HuH-7.5 (cell line): Measurements from ENCODE around the gene MATN1.
A peak's percentile ranks its signal among the peaks of the same experiment; 100 is the strongest.

Experiments used
- DNase-seq: peaks from one replicate; pipeline ENCODE4 v3.0.0; 2011; ENCODE audit warnings: low spot score

Gene MATN1

DNA sequence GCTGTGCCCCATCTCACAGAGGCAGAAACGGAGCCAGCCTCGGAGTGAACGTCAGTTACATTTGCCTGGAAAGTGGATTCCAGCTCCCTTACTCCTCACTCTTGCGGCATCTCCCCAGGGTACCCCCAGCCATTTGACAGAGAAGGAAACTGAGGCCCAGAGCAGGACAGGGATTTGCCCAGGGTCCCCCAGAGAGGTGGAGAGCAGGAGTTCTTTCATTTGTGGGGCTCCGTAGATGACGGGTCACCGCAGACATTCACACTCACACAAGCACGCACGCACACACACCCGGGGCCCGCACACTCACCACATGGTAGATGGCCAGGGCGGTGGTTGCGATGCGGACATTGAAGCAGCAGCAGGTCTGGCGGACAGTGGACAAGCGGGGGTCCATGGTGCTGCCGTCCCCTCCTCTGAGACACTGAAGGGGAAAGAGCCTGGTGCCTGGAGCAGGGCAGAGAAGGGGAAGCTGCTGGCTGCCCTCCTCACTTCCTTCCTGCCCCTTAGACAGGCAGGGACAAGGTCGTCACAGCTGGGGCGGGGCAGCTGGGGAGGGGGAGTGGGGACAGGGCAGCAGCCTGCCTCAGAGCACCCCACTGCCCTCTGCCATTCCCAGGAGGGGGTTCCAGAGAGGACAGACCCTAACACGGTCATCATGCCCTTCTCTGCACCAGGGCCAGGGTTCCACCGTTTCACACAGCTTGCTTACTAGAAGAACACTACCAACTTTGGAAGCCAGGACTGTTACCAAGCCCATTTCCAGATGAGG is 34.2 kb upstream of the MATN1 start, which contains the start of gene LAPTM5:
TSS of gene LAPTM5 (minus strand) at position 423 of the 769 bp plus-strand sequence. CDS start at position 394, 29 bp downstream.
- DNase-seq = no peak

DNA sequence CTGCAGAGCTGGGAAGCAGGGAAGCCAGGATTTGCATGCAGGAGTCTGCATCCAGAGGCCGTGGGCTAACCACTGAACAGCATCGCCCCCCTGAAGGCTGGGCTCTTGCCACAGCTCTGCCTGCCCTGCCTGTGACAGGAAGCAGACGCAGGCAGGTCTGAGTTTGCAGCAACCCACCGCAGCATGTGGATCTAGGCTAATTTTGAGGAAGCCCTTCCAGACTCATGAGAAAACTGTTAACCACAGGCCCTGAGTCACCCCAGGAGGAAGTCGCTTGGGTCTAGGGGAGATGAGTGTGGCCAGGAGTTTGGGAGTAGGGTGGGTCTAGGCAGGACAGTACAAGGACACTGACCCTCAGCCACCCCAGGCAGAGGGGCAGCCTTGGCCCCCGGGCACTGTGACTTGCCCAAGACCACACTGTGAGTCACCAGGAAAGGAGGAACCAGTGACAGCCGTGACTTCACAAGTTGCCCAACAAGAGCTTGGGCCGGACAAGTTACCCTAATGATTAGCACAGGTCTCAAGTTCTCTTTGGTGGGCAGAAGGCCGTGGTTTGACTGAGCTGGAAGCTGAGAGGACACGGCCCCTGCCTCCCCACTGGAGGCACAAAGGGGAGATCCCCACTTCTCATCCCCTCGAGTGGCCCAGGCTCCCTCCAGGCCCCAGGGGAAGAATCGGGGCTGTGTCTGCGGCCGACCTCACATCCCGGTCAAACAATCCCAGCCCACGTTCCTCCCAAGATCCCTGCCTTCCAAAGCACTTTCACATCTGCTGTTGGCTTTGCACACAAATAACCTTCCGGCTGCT is 33.4 kb upstream of the MATN1 start:
- no peak for DNase-seq

GRCh38 chr1:30756206-30756544 is 32.8 kb upstream of the MATN1 start:
- DNase-seq = no peak

DNA sequence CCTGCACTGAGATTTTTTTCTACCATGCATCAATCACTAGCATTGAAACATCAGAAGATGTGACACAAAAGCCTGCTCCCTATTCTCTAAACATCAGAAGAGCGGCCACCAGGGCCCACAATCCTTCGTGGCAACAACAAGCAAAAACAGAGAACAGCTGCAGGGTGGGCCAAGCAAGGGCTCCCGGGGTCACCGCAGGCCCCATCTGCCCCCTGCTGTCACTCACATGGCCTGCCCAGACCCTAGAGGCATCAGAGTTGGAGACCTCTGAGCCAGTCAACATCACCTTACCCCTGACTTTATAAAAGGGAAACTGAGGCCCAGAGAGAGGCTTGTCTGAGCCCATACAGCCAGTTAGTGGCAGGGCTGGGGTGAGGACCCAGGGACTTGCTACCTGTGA is 32.4 kb upstream of the MATN1 start:
- no peak for DNase-seq

DNA sequence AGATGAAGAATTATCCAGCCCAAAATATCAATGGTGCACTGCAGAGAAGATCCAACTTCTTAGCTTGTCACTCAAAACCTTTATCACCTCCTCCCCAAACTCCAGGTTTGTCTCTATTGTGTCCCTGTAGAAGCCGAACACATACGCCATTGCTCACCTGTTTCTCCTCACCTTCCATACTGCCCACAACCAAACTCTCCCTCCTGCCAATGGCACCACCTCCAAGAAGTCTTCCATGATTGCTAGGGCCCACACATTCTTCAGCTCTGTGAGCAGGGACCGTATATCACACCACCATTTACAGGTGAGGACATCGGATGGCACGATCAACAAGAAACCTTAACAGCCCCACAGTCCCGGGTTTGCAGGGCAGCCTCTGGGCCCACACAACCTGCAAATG is 31.9 kb upstream of the MATN1 start:
- no peak for DNase-seq

DNA sequence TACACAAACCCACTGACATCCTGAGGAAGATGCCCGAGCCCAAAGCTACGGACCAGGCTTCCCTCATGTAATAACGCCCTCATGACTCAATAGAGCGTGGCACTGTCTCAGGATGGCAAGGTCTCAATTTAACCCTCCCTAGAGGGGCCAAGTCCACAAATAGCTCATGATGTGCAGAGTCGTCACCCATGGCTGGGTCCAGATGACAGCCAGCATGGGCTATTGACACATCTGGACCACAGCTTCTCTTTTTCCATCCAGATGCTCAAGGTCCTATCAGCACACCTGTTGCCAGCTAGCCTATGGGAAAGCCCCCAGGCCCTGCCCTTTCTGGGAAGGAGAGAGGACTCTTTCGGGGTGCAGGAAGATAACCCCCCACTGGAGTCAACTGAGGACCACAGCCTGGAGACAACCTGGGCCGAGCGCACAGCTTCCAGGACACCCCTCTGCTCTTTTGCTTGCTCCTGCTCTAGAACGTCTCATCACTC is 31.3 kb upstream of the MATN1 start:
- no peak for DNase-seq

- DNase-seq = no peak
Observed at GRCh38 chr1:30753660-30754123, 30.3 kb upstream of the MATN1 start.

DNA sequence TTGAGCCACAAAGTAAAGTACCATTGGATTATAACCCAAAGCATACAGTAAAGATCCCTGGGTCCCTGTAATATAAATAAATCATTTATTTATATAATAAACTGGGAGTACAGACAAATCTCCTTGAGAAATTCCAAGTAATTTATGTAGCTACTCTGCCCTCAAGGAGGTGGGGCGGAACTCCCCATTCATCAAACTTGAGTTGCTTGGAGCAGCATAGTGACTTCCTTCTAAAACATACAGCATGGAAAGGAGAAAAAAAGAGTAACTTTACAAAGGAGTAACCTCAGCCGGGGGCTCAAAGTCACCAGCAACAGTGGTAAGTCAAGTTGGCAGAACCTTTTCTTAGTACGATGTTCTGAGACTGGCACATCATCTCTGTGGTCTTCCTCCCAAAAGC is 29.7 kb upstream of the MATN1 start:
- DNase-seq = no peak

- DNase-seq = no peak
Observed at GRCh38 chr1:30752651-30752908, 29.2 kb upstream of the MATN1 start.

GRCh38 chr1:30751830-30752650 is 28.7 kb upstream of the MATN1 start:
- no peak for DNase-seq

- no peak for DNase-seq
Observed at GRCh38 chr1:30750731-30751291, 27.4 kb upstream of the MATN1 start.

DNA sequence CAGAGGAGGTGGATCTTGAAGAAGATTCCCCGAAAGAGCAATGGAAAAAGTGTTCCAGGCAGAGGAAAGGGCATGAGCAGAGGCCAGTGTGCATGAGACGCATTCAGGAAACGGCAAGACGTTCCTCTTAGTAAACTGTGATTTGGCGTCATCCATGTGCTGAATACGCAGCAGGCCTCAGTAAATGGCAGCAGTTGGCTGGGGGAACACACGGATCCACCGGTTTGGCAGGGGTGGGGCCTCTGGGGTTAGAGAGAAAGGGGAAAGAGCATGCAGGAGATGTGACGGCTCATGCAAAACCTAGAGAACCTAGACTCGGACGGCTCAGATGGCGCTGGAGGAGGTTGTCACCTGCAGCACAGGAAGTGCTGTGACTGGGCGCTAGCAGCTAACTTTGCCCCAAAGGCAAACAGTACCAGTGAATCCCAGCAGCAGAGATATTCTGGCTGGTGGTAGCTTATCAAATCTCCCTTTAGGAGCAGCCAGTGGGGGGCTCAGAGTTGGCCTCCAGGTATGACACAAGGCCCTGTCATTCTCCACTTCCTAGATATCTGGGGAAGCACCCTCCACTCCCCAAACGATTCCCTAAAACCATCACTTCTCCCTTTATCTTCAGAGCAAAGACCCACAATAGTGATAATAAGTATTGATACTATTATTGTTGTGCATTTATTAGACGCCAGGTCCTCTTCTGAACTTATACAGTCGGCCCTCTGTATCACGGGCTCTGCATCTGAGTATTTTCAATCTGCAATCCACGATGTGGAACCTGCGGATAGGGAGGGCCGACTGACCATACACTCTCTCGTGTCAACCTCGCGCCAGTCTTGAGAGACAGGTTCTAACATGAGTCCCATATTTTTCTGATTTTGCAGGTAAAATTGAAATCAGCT is 26.6 kb upstream of the MATN1 start:
- DNase-seq = no peak

GRCh38 chr1:30748699-30749401 is 25.5 kb upstream of the MATN1 start:
- no peak for DNase-seq

DNA sequence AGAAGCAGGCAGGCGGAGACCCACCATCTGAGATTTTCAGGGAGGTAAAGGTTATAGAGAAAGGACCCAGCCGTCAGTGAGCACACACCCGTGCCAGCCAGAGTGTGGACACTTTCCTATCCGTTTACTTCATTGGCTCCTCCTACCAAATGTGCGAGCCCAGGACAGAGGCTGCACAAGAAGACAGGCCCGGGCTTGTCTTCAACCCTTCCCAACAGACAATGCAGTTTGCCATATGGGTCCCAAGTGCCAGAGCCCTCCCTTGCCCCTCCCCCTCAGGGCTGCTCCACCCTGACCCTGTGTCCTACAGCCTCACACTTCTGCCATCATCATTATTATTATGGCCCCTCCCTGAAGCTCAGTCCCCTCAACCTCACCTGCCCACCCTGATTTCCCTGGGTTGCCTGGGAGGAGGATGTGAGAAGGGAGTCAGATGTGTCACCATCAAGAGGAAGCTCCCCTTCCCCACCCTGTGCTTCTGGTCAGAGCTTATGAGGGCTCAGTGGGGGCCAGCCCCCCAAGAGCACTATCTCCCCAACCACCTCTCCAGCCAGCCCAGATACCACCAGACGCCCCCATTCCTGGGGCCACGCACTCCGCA is 24.8 kb upstream of the MATN1 start:
- no peak for DNase-seq

DNA sequence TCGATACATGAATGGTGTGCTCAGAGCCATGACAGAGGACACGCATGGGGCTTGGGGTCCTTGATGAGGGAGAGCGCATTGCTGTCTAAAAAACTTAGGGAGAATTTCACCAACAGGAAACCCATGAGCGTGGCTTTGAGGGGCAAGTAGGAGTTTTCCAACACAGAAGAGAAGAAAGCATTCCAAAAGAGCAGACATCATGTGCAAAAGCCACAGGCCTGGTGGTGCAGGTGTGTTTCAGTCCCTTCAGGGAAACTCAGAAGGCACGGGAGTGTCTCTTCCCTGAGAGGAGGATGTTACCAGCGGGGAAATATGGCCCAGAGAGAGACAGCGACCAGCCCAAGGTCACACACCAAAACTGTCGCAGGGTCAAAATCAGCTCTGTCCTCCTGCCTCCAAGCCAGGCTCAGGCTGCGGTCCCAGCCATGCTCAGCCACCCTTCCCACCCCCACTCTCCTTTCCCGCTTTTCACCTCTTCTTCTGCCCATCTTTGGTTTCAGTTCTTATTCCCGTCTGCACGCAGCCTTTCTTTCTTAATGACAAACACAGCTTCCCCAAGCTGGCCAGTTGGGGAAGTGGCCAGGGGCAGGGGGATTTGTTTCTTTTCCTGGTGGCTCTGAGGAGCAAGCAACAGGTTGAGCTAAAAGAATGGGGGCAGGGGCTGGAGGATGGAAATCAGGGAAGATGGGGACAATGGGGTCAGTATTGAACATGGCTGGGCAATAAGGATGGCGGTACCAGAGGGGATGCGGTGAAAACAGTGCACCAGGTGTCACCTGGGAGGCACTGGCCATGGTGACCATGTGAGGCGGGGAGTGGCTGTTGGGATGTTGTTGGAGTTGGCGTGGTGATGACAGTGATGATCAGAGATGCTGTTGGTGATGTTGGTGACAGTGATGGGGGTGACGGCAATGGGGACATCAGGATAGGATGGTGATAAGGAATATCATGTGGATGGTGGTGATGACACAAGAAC is 23.9 kb upstream of the MATN1 start:
- no peak for DNase-seq

DNA sequence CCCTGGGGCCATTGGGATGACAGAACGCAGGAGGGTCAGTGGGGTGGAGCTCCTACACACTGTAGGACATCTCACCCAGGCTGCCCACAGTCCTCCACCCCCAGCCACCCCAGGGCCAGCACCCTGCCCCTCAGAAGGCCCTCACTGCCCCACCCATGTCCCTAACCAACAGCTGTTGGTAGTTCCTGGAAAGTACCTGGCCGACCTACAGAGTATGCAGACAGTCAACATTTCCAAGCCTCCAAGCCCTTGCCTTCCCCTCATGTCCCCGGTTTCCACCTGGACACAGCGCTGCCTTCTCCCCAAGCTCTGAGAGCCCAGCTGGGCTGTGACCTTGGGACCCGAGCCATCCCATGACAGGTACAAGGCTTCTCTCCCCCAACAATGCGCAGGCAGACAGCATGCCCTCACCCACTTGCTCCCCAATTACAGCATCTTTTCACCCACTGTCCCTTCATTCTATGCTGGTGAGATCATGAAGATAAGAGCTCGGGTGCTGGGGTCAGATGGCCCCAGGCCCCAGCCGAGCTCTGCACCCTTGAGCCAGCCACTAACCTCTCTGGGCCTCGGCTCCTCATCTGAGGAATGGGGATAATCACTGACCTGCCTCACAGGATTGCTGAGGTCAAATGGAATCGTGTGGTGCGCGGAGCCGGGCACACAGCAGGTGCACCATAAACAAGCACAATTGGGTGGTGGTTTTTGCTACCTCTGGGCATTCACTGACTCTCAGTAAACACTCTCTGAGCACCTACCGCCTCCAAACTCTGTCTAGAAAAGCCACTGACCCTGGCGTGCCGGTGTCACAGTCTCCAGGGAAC is 23.0 kb upstream of the MATN1 start:
- no peak for DNase-seq

DNA sequence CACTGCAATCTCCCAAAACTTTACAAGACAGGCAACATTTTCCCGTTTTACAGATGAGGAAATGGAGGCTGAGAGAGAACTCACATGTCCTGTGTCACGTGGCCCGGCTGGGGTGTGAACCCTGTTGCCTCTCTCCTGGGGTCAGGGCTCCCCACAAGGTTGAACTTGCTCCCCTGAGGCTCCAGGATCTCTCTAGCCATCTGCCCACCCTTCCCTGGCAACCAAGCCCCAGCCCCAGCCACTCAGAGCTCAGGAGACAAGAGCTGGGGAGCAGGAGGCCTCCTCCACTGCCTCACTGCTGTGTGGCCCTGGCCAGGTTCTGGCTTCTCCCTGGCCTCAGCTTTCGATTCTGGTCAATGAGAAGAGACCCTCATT is 22.4 kb upstream of the MATN1 start:
- DNase-seq = no peak

GRCh38 chr1:30745156-30745833 is 21.9 kb upstream of the MATN1 start:
- peak; percentile 69 for DNase-seq
